GM23338 (cell line): ENCODE measurements around the gene FGF21. TPM values are rescaled to one million over a fixed set of nuclear protein-coding genes. Genes with fewer than 3 reads are reported as not detected.

Experiments used
- ATAC-seq: fragments of 200-7000 bp; cut with Tn5 transposase; 3 replicates; pipeline ENCODE4 v1.9.1; 2020
- DNase-seq: peaks from one replicate; pipeline ENCODE4 v3.0.0-alpha.2; 2015; ENCODE audit warnings: low spot score
- H2AFZ ChIP-seq: fragments of 200-600 bp; sonication (generic); 2 replicates; pipeline ENCODE4 v1.8.0; 2016; ENCODE audit warnings: antibody characterized with exemption, mild to moderate bottlenecking, moderate library complexity
- H3F3A ChIP-seq: fragments of 200-600 bp; sonication (generic); replicated peaks from 2 replicates; pipeline ENCODE4 v1.8.0; 2017; ENCODE audit warnings: antibody characterized with exemption, mixed run types, low read depth
- H3K27ac ChIP-seq: fragments of 200-600 bp; sonication (generic); 2 replicates; pipeline ENCODE4 v1.6.1; 2016; ENCODE audit warnings: low read depth
- H3K27me3 ChIP-seq: fragments of 200-600 bp; sonication (generic); 2 replicates; pipeline ENCODE4 v1.8.0; 2016; ENCODE audit warnings: mild to moderate bottlenecking, mixed run types, moderate library complexity; ENCODE audit not compliant: insufficient read depth
- H3K36me3 ChIP-seq: fragments of 200-600 bp; sonication (generic); 2 replicates; pipeline ENCODE4 v1.8.0; 2016; ENCODE audit warnings: mild to moderate bottlenecking; ENCODE audit not compliant: insufficient read depth
- H3K4me1 ChIP-seq: fragments of 200-600 bp; sonication (generic); 2 replicates; pipeline ENCODE4 v1.8.0; 2016; ENCODE audit warnings: mild to moderate bottlenecking, moderate library complexity; ENCODE audit not compliant: insufficient read depth
- H3K4me2 ChIP-seq: fragments of 200-600 bp; sonication (generic); 2 replicates; pipeline ENCODE4 v1.7.1; 2017; ENCODE audit warnings: mixed run types
- H3K4me3 ChIP-seq: fragments of 200-600 bp; sonication (generic); 2 replicates; pipeline ENCODE4 v1.6.1; 2016; ENCODE audit warnings: mixed run types
- H3K79me2 ChIP-seq: fragments of 200-600 bp; sonication (generic); replicated peaks from 2 replicates; pipeline ENCODE4 v1.8.0; 2017; ENCODE audit warnings: mild to moderate bottlenecking; ENCODE audit not compliant: insufficient read depth
- H3K9me2 ChIP-seq: fragments of 200-600 bp; sonication (generic); 2 replicates; pipeline ENCODE4 v1.8.0; 2017; ENCODE audit not compliant: insufficient read depth
- H4K20me1 ChIP-seq: fragments of 200-600 bp; sonication (generic); replicated peaks from 2 replicates; pipeline ENCODE4 v1.8.0; 2017; ENCODE audit warnings: mild to moderate bottlenecking; ENCODE audit not compliant: insufficient read depth
- H3K27ac Mint-ChIP-seq: 2 replicates; pipeline ENCODE4 v1.8.0; 2020; ENCODE audit warnings: inconsistent platforms, mild to moderate bottlenecking, moderate library complexity, mixed read lengths
- H3K27me3 Mint-ChIP-seq: 3 replicates; pipeline ENCODE4 v1.8.0; 2022; ENCODE audit warnings: low read depth, mild to moderate bottlenecking, moderate library complexity, mixed read lengths, inconsistent platforms; ENCODE audit not compliant: insufficient read depth, poor library complexity
- H3K36me3 Mint-ChIP-seq: 3 replicates; pipeline ENCODE4 v1.8.0; 2021; ENCODE audit warnings: low read depth, mild to moderate bottlenecking, inconsistent platforms, moderate library complexity, mixed read lengths
- H3K4me1 Mint-ChIP-seq: 3 replicates; pipeline ENCODE4 v1.8.0; 2020; ENCODE audit warnings: mild to moderate bottlenecking, inconsistent platforms, mixed read lengths
- H3K4me3 Mint-ChIP-seq: 3 replicates; pipeline ENCODE4 v1.8.0; 2021; ENCODE audit warnings: moderate library complexity, mild to moderate bottlenecking, inconsistent platforms, mixed read lengths
- H3K9me3 Mint-ChIP-seq: 3 replicates; pipeline ENCODE4 v1.8.0; 2020; ENCODE audit warnings: moderate library complexity, mild to moderate bottlenecking, inconsistent platforms, mixed read lengths
- CREB1 ChIP-seq: fragments of 250-450 bp; sonication (Bioruptor Pico); IDR thresholded peaks from 2 replicates; pipeline ENCODE4 v1.5.0; 2020; ENCODE audit warnings: low read depth, mild to moderate bottlenecking, moderate library complexity
- EZH2 ChIP-seq: fragments of 200-600 bp; sonication (generic); IDR thresholded peaks from one replicate; pipeline ENCODE4 v1.8.0; 2017; ENCODE audit warnings: antibody characterized with exemption, mild to moderate bottlenecking, low read depth; ENCODE audit not compliant: unreplicated experiment
- EZH2phosphoT487 ChIP-seq: fragments of 200-600 bp; sonication (generic); IDR thresholded peaks from one replicate; pipeline ENCODE4 v1.8.1; 2018; ENCODE audit warnings: antibody characterized with exemption; ENCODE audit not compliant: unreplicated experiment
- JUNB ChIP-seq: IDR thresholded peaks from one replicate; pipeline ENCODE4 v1.6.1; 2016; ENCODE audit warnings: antibody characterized with exemption; ENCODE audit not compliant: unreplicated experiment
- NANOG ChIP-seq: IDR thresholded peaks from 2 replicates; pipeline ENCODE4 v1.6.1; 2016; ENCODE audit warnings: antibody characterized with exemption, borderline replicate concordance
- POLR2AphosphoS5 ChIP-seq: IDR thresholded peaks from 2 replicates; pipeline ENCODE4 v1.6.1; 2016; ENCODE audit warnings: antibody characterized with exemption, low read depth
- STAT1 ChIP-seq: IDR thresholded peaks from one replicate; pipeline ENCODE4 v1.6.1; 2016; ENCODE audit warnings: antibody characterized with exemption; ENCODE audit not compliant: unreplicated experiment
- ZNF114 ChIP-seq: fragments of 250-450 bp; sonication (Bioruptor Pico); IDR thresholded peaks from 2 replicates; pipeline ENCODE4 v1.5.0; 2020; ENCODE audit warnings: mild to moderate bottlenecking, moderate library complexity
- ZNF331 ChIP-seq: fragments of 250-450 bp; sonication (Bioruptor Pico); IDR thresholded peaks from 2 replicates; pipeline ENCODE4 v1.5.0; 2020; ENCODE audit warnings: low read depth, mild to moderate bottlenecking, moderate library complexity
- polyA plus RNA-seq: library from polyadenylated mRNA; unstranded; fragments of >200 nt; fragmentation: Nextera tagmentation; extraction: Ambion mirVana; gene quantifications from 2 replicates; pipeline ENCODE4 v1.2.1, GENCODE V29; 2016
- total RNA-seq: library from RNA; depleted of rRNA; stranded (reverse); fragments of >200 nt; shearing (Covaris generic); gene quantifications from 2 replicates; pipeline ENCODE4 v1.2.3, GENCODE V29; 2014
- TF ChIP-seq, protein P1 (sequence below): IDR thresholded peaks from 2 replicates; pipeline ENCODE4 v1.6.1; 2016; ENCODE audit warnings: antibody characterized with exemption
- TF ChIP-seq, protein P2 (sequence below): fragments of 250-450 bp; sonication (Bioruptor Pico); IDR thresholded peaks from 2 replicates; pipeline ENCODE4 v1.5.0; 2020; ENCODE audit warnings: mild to moderate bottlenecking, moderate library complexity
- TF ChIP-seq, protein P3 (sequence below): IDR thresholded peaks from one replicate; pipeline ENCODE4 v1.6.1; 2018; ENCODE audit warnings: antibody characterized with exemption; ENCODE audit not compliant: unreplicated experiment
- TF ChIP-seq, protein P4 (sequence below), 2 experiments: fragments of 200-600 bp in 1 of 2; sonication (generic) in 1 of 2; conservative IDR thresholded peaks; 2 replicates each; pipeline versions ENCODE4 v1.5.1 to v1.6.1; 2016 to 2017; ENCODE audit warnings: antibody characterized with exemption in 2 of 2, low read depth in 2 of 2, mild to moderate bottlenecking in 2 of 2, moderate library complexity in 1 of 2

The FGF21 gene
- total and polyA plus RNA-seq, 2 experiments from 2014 or later = 0.78 to 1.3 TPM

DNA sequence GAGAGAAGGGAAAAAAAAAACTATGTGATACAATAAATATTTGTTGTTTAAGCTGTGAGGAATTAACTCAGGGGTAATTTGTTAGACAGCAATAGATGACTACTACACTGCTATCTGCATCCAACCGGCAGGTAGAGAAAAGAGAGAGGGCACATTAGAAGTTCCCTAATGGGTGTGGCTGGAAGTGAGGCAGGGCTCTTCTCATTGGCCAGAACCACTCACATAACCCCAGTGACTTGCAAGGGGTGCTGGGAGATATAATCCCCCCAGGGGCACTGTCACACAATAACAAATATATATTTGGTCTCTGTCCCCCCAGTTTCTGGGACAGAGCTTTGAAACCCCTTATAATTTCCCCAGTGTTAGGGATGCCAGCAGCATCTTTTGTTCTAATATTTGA, 24.3 kb downstream of the FGF21 start:
- H3K4me3 Mint-ChIP-seq = no peak overlapping the region; the same call in 2 of the 3 replicates

More for the DNA sequence above, 24.3 kb downstream of the FGF21 start:
- Mint-ChIP-seq H3K27ac (no peak overlapping the region), H3K4me1 (peaks cover 2% of the 10 kb centered on the region; the same call in 1 of the 3 replicates), H3K9me3 (no peaks in the 10 kb centered on the region; the same call in 2 of the 3 replicates), H3K36me3 (no peaks in the 10 kb centered on the region), H3K27me3 (peaks cover 6% of the 10 kb centered on the region)
- no peaks in the 10 kb centered on the region for H3K9me2 ChIP-seq
- H3K4me3 ChIP-seq = no peak overlapping the region
- TF ChIP-seq POLR2AphosphoS5 = no peak
- TF ChIP-seq, protein P1, sequence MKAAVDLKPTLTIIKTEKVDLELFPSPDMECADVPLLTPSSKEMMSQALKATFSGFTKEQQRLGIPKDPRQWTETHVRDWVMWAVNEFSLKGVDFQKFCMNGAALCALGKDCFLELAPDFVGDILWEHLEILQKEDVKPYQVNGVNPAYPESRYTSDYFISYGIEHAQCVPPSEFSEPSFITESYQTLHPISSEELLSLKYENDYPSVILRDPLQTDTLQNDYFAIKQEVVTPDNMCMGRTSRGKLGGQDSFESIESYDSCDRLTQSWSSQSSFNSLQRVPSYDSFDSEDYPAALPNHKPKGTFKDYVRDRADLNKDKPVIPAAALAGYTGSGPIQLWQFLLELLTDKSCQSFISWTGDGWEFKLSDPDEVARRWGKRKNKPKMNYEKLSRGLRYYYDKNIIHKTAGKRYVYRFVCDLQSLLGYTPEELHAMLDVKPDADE = no peak
- no peak for TF ChIP-seq CREB1 (CRISPR knock-in tag)
- TF ChIP-seq EZH2 = no peak
- TF ChIP-seq JUNB = no peak
- no peak for TF ChIP-seq NANOG
- TF ChIP-seq ZNF114 (CRISPR knock-in tag) = no peak
- TF ChIP-seq, protein P2, sequence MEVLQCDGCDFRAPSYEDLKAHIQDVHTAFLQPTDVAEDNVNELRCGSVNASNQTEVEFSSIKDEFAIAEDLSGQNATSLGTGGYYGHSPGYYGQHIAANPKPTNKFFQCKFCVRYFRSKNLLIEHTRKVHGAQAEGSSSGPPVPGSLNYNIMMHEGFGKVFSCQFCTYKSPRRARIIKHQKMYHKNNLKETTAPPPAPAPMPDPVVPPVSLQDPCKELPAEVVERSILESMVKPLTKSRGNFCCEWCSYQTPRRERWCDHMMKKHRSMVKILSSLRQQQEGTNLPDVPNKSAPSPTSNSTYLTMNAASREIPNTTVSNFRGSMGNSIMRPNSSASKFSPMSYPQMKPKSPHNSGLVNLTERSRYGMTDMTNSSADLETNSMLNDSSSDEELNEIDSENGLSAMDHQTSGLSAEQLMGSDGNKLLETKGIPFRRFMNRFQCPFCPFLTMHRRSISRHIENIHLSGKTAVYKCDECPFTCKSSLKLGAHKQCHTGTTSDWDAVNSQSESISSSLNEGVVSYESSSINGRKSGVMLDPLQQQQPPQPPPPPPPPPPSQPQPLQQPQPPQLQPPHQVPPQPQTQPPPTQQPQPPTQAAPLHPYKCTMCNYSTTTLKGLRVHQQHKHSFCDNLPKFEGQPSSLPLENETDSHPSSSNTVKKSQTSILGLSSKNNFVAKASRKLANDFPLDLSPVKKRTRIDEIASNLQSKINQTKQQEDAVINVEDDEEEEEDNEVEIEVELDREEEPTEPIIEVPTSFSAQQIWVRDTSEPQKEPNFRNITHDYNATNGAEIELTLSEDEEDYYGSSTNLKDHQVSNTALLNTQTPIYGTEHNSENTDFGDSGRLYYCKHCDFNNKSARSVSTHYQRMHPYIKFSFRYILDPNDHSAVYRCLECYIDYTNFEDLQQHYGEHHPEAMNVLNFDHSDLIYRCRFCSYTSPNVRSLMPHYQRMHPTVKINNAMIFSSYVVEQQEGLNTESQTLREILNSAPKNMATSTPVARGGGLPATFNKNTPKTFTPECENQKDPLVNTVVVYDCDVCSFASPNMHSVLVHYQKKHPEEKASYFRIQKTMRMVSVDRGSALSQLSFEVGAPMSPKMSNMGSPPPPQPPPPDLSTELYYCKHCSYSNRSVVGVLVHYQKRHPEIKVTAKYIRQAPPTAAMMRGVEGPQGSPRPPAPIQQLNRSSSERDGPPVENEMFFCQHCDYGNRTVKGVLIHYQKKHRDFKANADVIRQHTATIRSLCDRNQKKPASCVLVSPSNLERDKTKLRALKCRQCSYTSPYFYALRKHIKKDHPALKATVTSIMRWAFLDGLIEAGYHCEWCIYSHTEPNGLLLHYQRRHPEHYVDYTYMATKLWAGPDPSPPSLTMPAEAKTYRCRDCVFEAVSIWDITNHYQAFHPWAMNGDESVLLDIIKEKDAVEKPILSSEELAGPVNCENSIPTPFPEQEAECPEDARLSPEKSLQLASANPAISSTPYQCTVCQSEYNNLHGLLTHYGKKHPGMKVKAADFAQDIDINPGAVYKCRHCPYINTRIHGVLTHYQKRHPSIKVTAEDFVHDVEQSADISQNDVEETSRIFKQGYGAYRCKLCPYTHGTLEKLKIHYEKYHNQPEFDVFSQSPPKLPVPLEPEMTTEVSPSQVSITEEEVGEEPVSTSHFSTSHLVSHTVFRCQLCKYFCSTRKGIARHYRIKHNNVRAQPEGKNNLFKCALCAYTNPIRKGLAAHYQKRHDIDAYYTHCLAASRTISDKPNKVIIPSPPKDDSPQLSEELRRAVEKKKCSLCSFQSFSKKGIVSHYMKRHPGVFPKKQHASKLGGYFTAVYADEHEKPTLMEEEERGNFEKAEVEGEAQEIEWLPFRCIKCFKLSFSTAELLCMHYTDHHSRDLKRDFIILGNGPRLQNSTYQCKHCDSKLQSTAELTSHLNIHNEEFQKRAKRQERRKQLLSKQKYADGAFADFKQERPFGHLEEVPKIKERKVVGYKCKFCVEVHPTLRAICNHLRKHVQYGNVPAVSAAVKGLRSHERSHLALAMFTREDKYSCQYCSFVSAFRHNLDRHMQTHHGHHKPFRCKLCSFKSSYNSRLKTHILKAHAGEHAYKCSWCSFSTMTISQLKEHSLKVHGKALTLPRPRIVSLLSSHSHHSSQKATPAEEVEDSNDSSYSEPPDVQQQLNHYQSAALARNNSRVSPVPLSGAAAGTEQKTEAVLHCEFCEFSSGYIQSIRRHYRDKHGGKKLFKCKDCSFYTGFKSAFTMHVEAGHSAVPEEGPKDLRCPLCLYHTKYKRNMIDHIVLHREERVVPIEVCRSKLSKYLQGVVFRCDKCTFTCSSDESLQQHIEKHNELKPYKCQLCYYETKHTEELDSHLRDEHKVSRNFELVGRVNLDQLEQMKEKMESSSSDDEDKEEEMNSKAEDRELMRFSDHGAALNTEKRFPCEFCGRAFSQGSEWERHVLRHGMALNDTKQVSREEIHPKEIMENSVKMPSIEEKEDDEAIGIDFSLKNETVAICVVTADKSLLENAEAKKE = no peak
- TF ChIP-seq STAT1 = no peak
- no peak for TF ChIP-seq EZH2phosphoT487
- TF ChIP-seq, protein P3, sequence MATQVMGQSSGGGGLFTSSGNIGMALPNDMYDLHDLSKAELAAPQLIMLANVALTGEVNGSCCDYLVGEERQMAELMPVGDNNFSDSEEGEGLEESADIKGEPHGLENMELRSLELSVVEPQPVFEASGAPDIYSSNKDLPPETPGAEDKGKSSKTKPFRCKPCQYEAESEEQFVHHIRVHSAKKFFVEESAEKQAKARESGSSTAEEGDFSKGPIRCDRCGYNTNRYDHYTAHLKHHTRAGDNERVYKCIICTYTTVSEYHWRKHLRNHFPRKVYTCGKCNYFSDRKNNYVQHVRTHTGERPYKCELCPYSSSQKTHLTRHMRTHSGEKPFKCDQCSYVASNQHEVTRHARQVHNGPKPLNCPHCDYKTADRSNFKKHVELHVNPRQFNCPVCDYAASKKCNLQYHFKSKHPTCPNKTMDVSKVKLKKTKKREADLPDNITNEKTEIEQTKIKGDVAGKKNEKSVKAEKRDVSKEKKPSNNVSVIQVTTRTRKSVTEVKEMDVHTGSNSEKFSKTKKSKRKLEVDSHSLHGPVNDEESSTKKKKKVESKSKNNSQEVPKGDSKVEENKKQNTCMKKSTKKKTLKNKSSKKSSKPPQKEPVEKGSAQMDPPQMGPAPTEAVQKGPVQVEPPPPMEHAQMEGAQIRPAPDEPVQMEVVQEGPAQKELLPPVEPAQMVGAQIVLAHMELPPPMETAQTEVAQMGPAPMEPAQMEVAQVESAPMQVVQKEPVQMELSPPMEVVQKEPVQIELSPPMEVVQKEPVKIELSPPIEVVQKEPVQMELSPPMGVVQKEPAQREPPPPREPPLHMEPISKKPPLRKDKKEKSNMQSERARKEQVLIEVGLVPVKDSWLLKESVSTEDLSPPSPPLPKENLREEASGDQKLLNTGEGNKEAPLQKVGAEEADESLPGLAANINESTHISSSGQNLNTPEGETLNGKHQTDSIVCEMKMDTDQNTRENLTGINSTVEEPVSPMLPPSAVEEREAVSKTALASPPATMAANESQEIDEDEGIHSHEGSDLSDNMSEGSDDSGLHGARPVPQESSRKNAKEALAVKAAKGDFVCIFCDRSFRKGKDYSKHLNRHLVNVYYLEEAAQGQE = no peak
- TF ChIP-seq ZNF331 (CRISPR knock-in tag) = no peak
- TF ChIP-seq, protein P4, sequence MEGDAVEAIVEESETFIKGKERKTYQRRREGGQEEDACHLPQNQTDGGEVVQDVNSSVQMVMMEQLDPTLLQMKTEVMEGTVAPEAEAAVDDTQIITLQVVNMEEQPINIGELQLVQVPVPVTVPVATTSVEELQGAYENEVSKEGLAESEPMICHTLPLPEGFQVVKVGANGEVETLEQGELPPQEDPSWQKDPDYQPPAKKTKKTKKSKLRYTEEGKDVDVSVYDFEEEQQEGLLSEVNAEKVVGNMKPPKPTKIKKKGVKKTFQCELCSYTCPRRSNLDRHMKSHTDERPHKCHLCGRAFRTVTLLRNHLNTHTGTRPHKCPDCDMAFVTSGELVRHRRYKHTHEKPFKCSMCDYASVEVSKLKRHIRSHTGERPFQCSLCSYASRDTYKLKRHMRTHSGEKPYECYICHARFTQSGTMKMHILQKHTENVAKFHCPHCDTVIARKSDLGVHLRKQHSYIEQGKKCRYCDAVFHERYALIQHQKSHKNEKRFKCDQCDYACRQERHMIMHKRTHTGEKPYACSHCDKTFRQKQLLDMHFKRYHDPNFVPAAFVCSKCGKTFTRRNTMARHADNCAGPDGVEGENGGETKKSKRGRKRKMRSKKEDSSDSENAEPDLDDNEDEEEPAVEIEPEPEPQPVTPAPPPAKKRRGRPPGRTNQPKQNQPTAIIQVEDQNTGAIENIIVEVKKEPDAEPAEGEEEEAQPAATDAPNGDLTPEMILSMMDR (conservative IDR thresholded peaks at IDR 0.05; ENCODE audit: low read depth in 2 of 2) = no peak
- no peaks in the 10 kb centered on the region for H3K36me3 ChIP-seq
- peak; percentile 55 for ATAC-seq
- no peak overlapping the region for H3K27ac ChIP-seq
- H2AFZ ChIP-seq = no peak overlapping the region
- no peaks in the 10 kb centered on the region for H3K79me2 ChIP-seq
- H3K27me3 ChIP-seq = no peaks in the 10 kb centered on the region
- H3F3A ChIP-seq = no peaks in the 10 kb centered on the region
- H3K4me2 ChIP-seq = no peak overlapping the region
- DNase-seq = no peak
- no peaks in the 10 kb centered on the region for H4K20me1 ChIP-seq
- H3K4me1 ChIP-seq = no peaks in the 10 kb centered on the region
